SU-DHL-6 (cell line): ENCODE data around the gene STIL.

ENCODE experiments used
- H2AFZ ChIP-seq: fragments of 200-600 bp; sonication (generic); 2 replicates; pipeline ENCODE4 v1.6.1; 2014; ENCODE audit warnings: low read depth, mild to moderate bottlenecking, moderate library complexity, mixed read lengths, antibody characterized with exemption, low read length; ENCODE audit not compliant: severe bottlenecking
- H3F3A ChIP-seq: fragments of 200-600 bp; shearing (Covaris generic); 2 replicates; pipeline ENCODE4 v1.6.0; 2016; ENCODE audit warnings: antibody characterized with exemption, mild to moderate bottlenecking; ENCODE audit not compliant: insufficient read depth
- H3K27ac ChIP-seq: fragments of 200-600 bp; sonication (generic); 2 replicates; pipeline ENCODE4 v1.5.1; 2016; ENCODE audit warnings: low read depth, mild to moderate bottlenecking, low read length, moderate library complexity, mixed read lengths
- H3K27me3 ChIP-seq: fragments of 200-600 bp; sonication (generic), shearing (Covaris generic); 2 replicates; pipeline ENCODE4 v1.6.0; 2014; ENCODE audit warnings: mild to moderate bottlenecking, low read length
- H3K36me3 ChIP-seq: fragments of 200-600 bp; sonication (generic); 2 replicates; pipeline ENCODE4 v1.6.1; 2014; ENCODE audit warnings: mild to moderate bottlenecking, low read length, mixed read lengths
- H3K4me2 ChIP-seq: fragments of 300-600, 200-600 bp; shearing (Covaris generic), sonication (generic); 2 replicates; pipeline ENCODE4 v1.6.0; 2014; ENCODE audit warnings: low read length, low read depth, mild to moderate bottlenecking; ENCODE audit not compliant: poor library complexity, severe bottlenecking
- H3K4me3 ChIP-seq: fragments of 200-600 bp; sonication (generic); 2 replicates; pipeline ENCODE4 v1.5.1; 2014; ENCODE audit warnings: antibody characterized with exemption, low read length, mild to moderate bottlenecking, mixed read lengths; ENCODE audit not compliant: insufficient read depth, poor library complexity, severe bottlenecking
- H3K79me2 ChIP-seq: fragments of 200-600 bp; sonication (generic); 2 replicates; pipeline ENCODE4 v1.6.1; 2014; ENCODE audit warnings: mild to moderate bottlenecking, low read length, moderate library complexity; ENCODE audit not compliant: insufficient read depth
- H3K9ac ChIP-seq: fragments of 200-600 bp; sonication (generic); 2 replicates; pipeline ENCODE4 v1.7.0; 2014; ENCODE audit warnings: mild to moderate bottlenecking, low read length
- H3K9me2 ChIP-seq: fragments of 200-600 bp; sonication (generic); replicated peaks from 2 replicates; pipeline ENCODE4 v1.6.1; 2014; ENCODE audit warnings: low read length; ENCODE audit not compliant: insufficient read depth
- H3K9me3 ChIP-seq: fragments of 200-600 bp; sonication (generic); 2 replicates; pipeline ENCODE4 v1.6.1; 2014; ENCODE audit warnings: low read length, mixed read lengths; ENCODE audit not compliant: insufficient read depth
- H4K20me1 ChIP-seq: fragments of 200-600 bp; sonication (generic); 2 replicates; pipeline ENCODE4 v1.6.1; 2014; ENCODE audit warnings: low read depth, mild to moderate bottlenecking, antibody characterized with exemption, low read length, moderate library complexity, mixed read lengths
- CTCF ChIP-seq: fragments of 200-600 bp; sonication (generic); IDR thresholded peaks from one replicate; pipeline ENCODE4 v1.5.1; 2017; ENCODE audit warnings: antibody characterized with exemption, mild to moderate bottlenecking, low read length, moderate library complexity; ENCODE audit not compliant: insufficient read depth, poor library complexity, severe bottlenecking
- EZH2phosphoT487 ChIP-seq: fragments of 200-600 bp; sonication (generic), shearing (Covaris generic); conservative IDR thresholded peaks from 2 replicates; pipeline ENCODE4 v1.6.1; 2018; ENCODE audit warnings: mild to moderate bottlenecking, antibody characterized with exemption, low read length, moderate library complexity, mixed read lengths

Gene STIL

GRCh38 chr1:47228644-47229030, 85.3 kb downstream of the STIL start:
- Histone ChIP-seq H3K79me2 (no peaks in the 10 kb centered on the region), H4K20me1 (no peaks in the 10 kb centered on the region), H3K9ac (no peak overlapping the region), H3K27me3 (no peaks in the 10 kb centered on the region), H3K9me2 (no peaks in the 10 kb centered on the region), H3K27ac (no peak overlapping the region), H3F3A (no peaks in the 10 kb centered on the region), H3K9me3 (no peaks in the 10 kb centered on the region), H3K4me3 (no peak overlapping the region), H2AFZ (no peak overlapping the region), H3K36me3 (no peaks in the 10 kb centered on the region), H3K4me2 (no peak overlapping the region)
- TF ChIP-seq CTCF = no peak
- TF ChIP-seq EZH2phosphoT487 = no peak

- H3K9ac ChIP-seq = no peak overlapping the region
- no peaks in the 10 kb centered on the region for H3K36me3 ChIP-seq
- no peaks in the 10 kb centered on the region for H3K79me2 ChIP-seq
- no peaks in the 10 kb centered on the region for H3K9me2 ChIP-seq
- H3K27me3 ChIP-seq = no peaks in the 10 kb centered on the region
- H3K4me2 ChIP-seq = no peak overlapping the region
- H4K20me1 ChIP-seq = no peaks in the 10 kb centered on the region
- no peaks in the 10 kb centered on the region for H3F3A ChIP-seq
- no peak overlapping the region for H2AFZ ChIP-seq
- no peak for TF ChIP-seq EZH2phosphoT487
- no peak for TF ChIP-seq CTCF
- H3K9me3 ChIP-seq = no peaks in the 10 kb centered on the region
- H3K27ac ChIP-seq = no peak overlapping the region
- no peak overlapping the region for H3K4me3 ChIP-seq
Observed at GRCh38 chr1:47227341-47228232, 86.4 kb downstream of the STIL start.

GRCh38 chr1:47226839-47227215, 87.1 kb downstream of the STIL start:
- Histone ChIP-seq H3K79me2 (no peaks in the 10 kb centered on the region), H3F3A (no peaks in the 10 kb centered on the region), H3K36me3 (no peaks in the 10 kb centered on the region), H3K9ac (no peak overlapping the region), H3K4me2 (no peak overlapping the region), H3K4me3 (no peak overlapping the region), H3K9me2 (no peaks in the 10 kb centered on the region), H4K20me1 (no peaks in the 10 kb centered on the region), H3K9me3 (no peaks in the 10 kb centered on the region), H2AFZ (no peak overlapping the region), H3K27ac (no peak overlapping the region), H3K27me3 (no peaks in the 10 kb centered on the region)
- TF ChIP-seq EZH2phosphoT487 (no peak), CTCF (no peak)
